VCaP (cell line): ENCODE data around the gene FAM170B.

Experiments used
- H3K27ac ChIP-seq: fragments of 450-650 bp; 2 replicates; pipeline ENCODE4 v1.5.1; 2017
- CTCF ChIP-seq: fragments of 450-650 bp; conservative IDR thresholded peaks from 2 replicates; pipeline ENCODE4 v1.5.1; 2017; ENCODE audit warnings: mild to moderate bottlenecking, moderate library complexity

Gene FAM170B

GRCh38 chr10:49118430-49119074 lies 15.3 kb downstream of the FAM170B start:
- H3K27ac ChIP-seq, result no peak overlapping the region
- no peak for TF ChIP-seq CTCF

- no peak for TF ChIP-seq CTCF
These were observed 16.3 kb downstream of the FAM170B start for GRCh38 chr10:49117376-49118070.

GRCh38 chr10:49116509-49117375 lies 17.1 kb downstream of the FAM170B start:
- no peak for TF ChIP-seq CTCF

More at GRCh38 chr10:49117376-49118070, 16.3 kb downstream of the FAM170B start:
- no peak overlapping the region for H3K27ac ChIP-seq

GRCh38 chr10:49115796-49116508 lies 17.9 kb downstream of the FAM170B start:
- H3K27ac ChIP-seq, result peak overlapping the region; percentile 42; the same call in 1 of the 2 replicates
- no peak for TF ChIP-seq CTCF

More at GRCh38 chr10:49116509-49117375, 17.1 kb downstream of the FAM170B start:
- no peak overlapping the region for H3K27ac ChIP-seq

GRCh38 chr10:49115015-49115795 lies 18.6 kb downstream of the FAM170B start, which contains the start of gene VSTM4:
TSS of gene VSTM4 (minus strand) at chr10:49115522. CDS start at chr10:49115485, 37 bp downstream.
- peak; percentile 52 for TF ChIP-seq CTCF
- H3K27ac ChIP-seq, result peak within 1 kb of the TSS; percentile 42; the same call in 1 of the 2 replicates

- TF ChIP-seq CTCF, result no peak
- peak overlapping the region; percentile 42; the same call in 1 of the 2 replicates for H3K27ac ChIP-seq
These were observed 19.2 kb downstream of the FAM170B start for GRCh38 chr10:49114718-49115014.
